Measurements from ENCODE around the gene ITPRIP. TPM values are rescaled to one million over a fixed set of nuclear protein-coding genes. Genes with fewer than 3 reads are reported as not detected.

ITPRIP gene
- total RNA-seq, 1 experiment from 2014 or later, result 12.0 TPM

DNA sequence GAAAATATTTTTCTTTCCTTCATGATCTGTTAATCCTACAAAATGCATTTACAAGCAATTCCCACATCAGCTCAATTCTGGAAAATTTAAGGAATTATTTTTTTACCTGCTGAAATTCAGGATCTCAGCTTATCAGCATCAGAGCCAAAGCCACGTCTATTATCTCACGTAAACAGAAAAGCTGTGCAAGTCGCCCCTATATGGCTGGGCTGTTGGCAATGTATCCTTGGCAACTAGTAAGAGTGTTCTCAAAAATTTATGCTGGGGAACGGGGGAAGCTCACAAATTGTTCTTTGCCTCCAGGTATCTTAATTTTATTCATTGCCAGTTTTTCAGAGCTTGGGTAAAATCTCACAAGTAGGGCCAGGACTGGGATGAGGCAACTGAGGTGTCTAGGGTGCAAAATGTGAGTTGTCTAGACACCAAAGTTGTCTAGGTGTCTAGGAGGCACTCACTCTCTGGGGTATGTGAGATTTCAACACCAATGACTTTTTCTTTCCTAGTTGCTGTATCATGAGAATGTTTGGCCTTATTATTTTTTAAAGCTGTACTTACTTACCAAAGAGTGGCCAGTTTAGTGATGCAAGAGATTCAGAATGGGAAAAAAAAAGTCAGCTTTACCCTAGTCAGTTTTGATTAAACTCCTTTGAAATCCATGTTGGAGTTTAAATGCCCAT lies 64.2 kb downstream of the ITPRIP start:
- intact Hi-C loops (cut with micrococcal nuclease), result loop anchor here (1.0 to 2.0 kb wide), 3 partner anchors 76 to 385 kb away; no protein-coding TSS in a partner anchor
- H4K20me1 ChIP-seq (ENCODE audit: insufficient read depth), result no peaks in the 10 kb centered on the region
- H3K9me2 ChIP-seq (ENCODE audit: insufficient read depth), result no peaks in the 10 kb centered on the region; the same call in 1 of the 2 replicates
- H3K4me3 ChIP-seq (replicated peaks in 1 of 2; ENCODE audit: low read depth in 1 of 2, low read length in 2 of 2), result peak overlapping the region; percentile 77 to 79
- RAD21 ChIA-PET (ENCODE audit: low non-redundant PET in 1 of 2, low total read pairs in 2 of 2, uncharacterized antibody in 2 of 2, unreplicated experiment in 2 of 2), result interaction anchor here (1.2 to 1.5 kb wide), 4 partner anchors 227 to 386 kb away, joined by 3 to 7 read pairs (median 5); no protein-coding TSS in a partner anchor
- H3K79me2 ChIP-seq (ENCODE audit: insufficient read depth, low read length), result peaks cover 41% of the 10 kb centered on the region
- DNase-seq (ENCODE audit: low read depth, low spot score) (no peak), ATAC-seq (no peak)
- peak overlapping the region; percentile 2; the same call in 1 of the 2 replicates for H3K27ac ChIP-seq (ENCODE audit: low read depth, low read length)
- no peaks in the 10 kb centered on the region for H3K9me3 ChIP-seq (ENCODE audit: control insufficient read depth in 1 of 2, insufficient read depth in 1 of 2, low read depth in 1 of 2, low read length in 2 of 2)
- TSS peak; percentile 47 for BruUV-seq (replicated peaks)
- peak overlapping the region; percentile 94 for H2AFZ ChIP-seq (ENCODE audit: low read depth, low read length, poor library complexity, severe bottlenecking)
- peaks cover 12 to 26% of the 10 kb centered on the region in 2 experiments for H3K4me1 ChIP-seq (ENCODE audit: control insufficient read depth in 1 of 2, insufficient read depth in 2 of 2, low read length in 2 of 2)
- POLR2A ChIA-PET, result interaction anchor here (1.0 to 2.5 kb wide), 13 partner anchors 12 to 386 kb away, joined by 3 to 10 read pairs (median 4); partner anchors contain the start of genes CFAP43, CFAP58, GSTO1 and ITPRIP
- TF ChIP-seq SRF (IDR thresholded peaks at IDR 0.05; ENCODE audit: low read depth) (no peak), SP1 (IDR thresholded peaks at IDR 0.05; ENCODE audit: low read depth) (no peak), CBX3 (IDR thresholded peaks at IDR 0.05; ENCODE audit: low read depth) (no peak), EGR1 (IDR thresholded peaks at IDR 0.05; ENCODE audit: low read depth) (no peak), SIN3A (IDR thresholded peaks at IDR 0.05; ENCODE audit: low read depth) (no peak)
- TF ChIP-seq, protein P1, sequence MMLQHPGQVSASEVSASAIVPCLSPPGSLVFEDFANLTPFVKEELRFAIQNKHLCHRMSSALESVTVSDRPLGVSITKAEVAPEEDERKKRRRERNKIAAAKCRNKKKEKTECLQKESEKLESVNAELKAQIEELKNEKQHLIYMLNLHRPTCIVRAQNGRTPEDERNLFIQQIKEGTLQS (IDR thresholded peaks at IDR 0.05), result no peak
- H3K4me2 ChIP-seq (ENCODE audit: low read length), result peak overlapping the region; percentile 87
- H3K36me3 ChIP-seq (ENCODE audit: control insufficient read depth in 1 of 2, insufficient read depth in 2 of 2, low read length in 2 of 2), result peaks cover 12 to 16% of the 10 kb centered on the region in 2 experiments; a peak in 3 of 4 replicates
- CTCF ChIA-PET, result interaction anchor here (0.6 to 6.7 kb wide), 42 partner anchors 8 to 562 kb away, joined by 3 to 106 read pairs (median 6); partner anchors contain the start of genes CFAP43, CFAP58, GSTO1 and ITPRIP
- no peaks in the 10 kb centered on the region for H3K27me3 ChIP-seq (ENCODE audit: insufficient read depth, low read length)
- peak overlapping the region; percentile 88 for H3K9ac ChIP-seq (ENCODE audit: low read length)

- POLR2A ChIA-PET, result interaction anchor here (1.2 kb wide), 1 partner anchor 64 kb away, joined by 3 read pairs; no protein-coding TSS in a partner anchor
- CTCF ChIA-PET, result interaction anchor here (0.8 to 6.7 kb wide), 11 partner anchors 12 to 561 kb away, joined by 3 to 106 read pairs (median 22); partner anchors contain the start of genes CFAP58, GSTO1 and SFR1
- H3K36me3 ChIP-seq (ENCODE audit: control insufficient read depth in 1 of 2, insufficient read depth in 2 of 2, low read length in 2 of 2), result peaks cover 8 to 12% of the 10 kb centered on the region in 2 experiments; a peak in 2 of 4 replicates
- H3K27ac ChIP-seq (ENCODE audit: low read depth, low read length), result no peak overlapping the region
- RAD21 ChIA-PET (ENCODE audit: low non-redundant PET in 1 of 2, low total read pairs in 2 of 2, uncharacterized antibody in 2 of 2, unreplicated experiment in 2 of 2), result no interaction called here
- H3K27me3 ChIP-seq (ENCODE audit: insufficient read depth, low read length), result no peaks in the 10 kb centered on the region
- no peak overlapping the region for H2AFZ ChIP-seq (ENCODE audit: low read depth, low read length, poor library complexity, severe bottlenecking)
- intact Hi-C loops (cut with micrococcal nuclease), result no loop called here
- no peak for DNase-seq (ENCODE audit: low read depth, low spot score)
- H3K9me3 ChIP-seq (ENCODE audit: control insufficient read depth in 1 of 2, insufficient read depth in 1 of 2, low read depth in 1 of 2, low read length in 2 of 2), result no peaks in the 10 kb centered on the region
- no peaks in the 10 kb centered on the region for H4K20me1 ChIP-seq (ENCODE audit: insufficient read depth)
- H3K9ac ChIP-seq (ENCODE audit: low read length), result no peak overlapping the region
- TF ChIP-seq ZNF274 (IDR thresholded peaks at IDR 0.05; ENCODE audit: low read depth, low read length) (no peak), JUND (IDR thresholded peaks at IDR 0.05) (no peak), ZFX (IDR thresholded peaks at IDR 0.05) (no peak), FOSL1 (IDR thresholded peaks at IDR 0.05; ENCODE audit: low read depth) (no peak), EZH2 (IDR thresholded peaks at IDR 0.05) (no peak), EZH2phosphoT487 (IDR thresholded peaks at IDR 0.05; ENCODE audit: borderline replicate concordance) (no peak)
- no TSS peak for BruUV-seq (replicated peaks)
- H3K4me2 ChIP-seq (ENCODE audit: low read length), result no peak overlapping the region
- no peaks in the 10 kb centered on the region; the same call in 1 of the 2 replicates for H3K9me2 ChIP-seq (ENCODE audit: insufficient read depth)
- ATAC-seq, result no peak
- peaks cover 12 to 26% of the 10 kb centered on the region in 2 experiments for H3K4me1 ChIP-seq (ENCODE audit: control insufficient read depth in 1 of 2, insufficient read depth in 2 of 2, low read length in 2 of 2)
- H3K79me2 ChIP-seq (ENCODE audit: insufficient read depth, low read length), result peaks cover 39% of the 10 kb centered on the region
- no peak overlapping the region for H3K4me3 ChIP-seq (replicated peaks in 1 of 2; ENCODE audit: low read depth in 1 of 2, low read length in 2 of 2)
Measured at GRCh38 chr10:104273286-104273685, 65.0 kb downstream of the ITPRIP start.

Data from HCT116 (cell line).